HCT116 (cell line): ENCODE measurements around the gene MBNL2. TPM values are rescaled to one million over a fixed set of nuclear protein-coding genes. Genes with fewer than 3 reads are reported as not detected.

ENCODE experiments used
- ATAC-seq: fragments of 200-7000 bp; cut with Tn5 transposase; 2 replicates; pipeline ENCODE4 v1.9.1; 2020; ENCODE audit warnings: mild to moderate bottlenecking, moderate library complexity
- BruUV-seq: library from RNA; stranded (reverse); fragments of 400-500 nt; replicated peaks from 2 replicates; lab custom pipeline; 2021; lab: Mats Ljungman, UMichigan
- CTCF ChIA-PET: fragments of 300-600 bp; sonication (Branson Sonifier 250); formaldehyde crosslinking; loops from one replicate; lab custom pipeline; 2021; ENCODE audit warnings: antibody characterized with exemption; lab: Charles Lee
- POLR2A ChIA-PET: fragments of 300-600, 350-600 bp; sonication (Branson Sonifier 250); formaldehyde crosslinking; loops from one replicate; lab custom pipeline; 2021; ENCODE audit warnings: antibody characterized with exemption; lab: Charles Lee
- RAD21 ChIA-PET, 2 experiments: fragments of 300-600 bp; sonication (Branson Sonifier 250); formaldehyde crosslinking; loops; one replicate each; lab custom pipeline; 2023; ENCODE audit warnings: low total read pairs in 2 of 2; ENCODE audit not compliant: uncharacterized antibody in 2 of 2, unreplicated experiment in 2 of 2, low non-redundant PET in 1 of 2; lab: Charles Lee
- DNase-seq: peaks from one replicate; pipeline ENCODE4 v3.0.0-alpha.2; 2010; ENCODE audit warnings: low read depth, low spot score
- H2AFZ ChIP-seq: fragments of 200-600 bp; shearing (Covaris generic), sonication (generic); 2 replicates; pipeline ENCODE4 v1.6.1; 2017; ENCODE audit warnings: low read depth, mixed run types, mixed read lengths, antibody characterized with exemption, low read length; ENCODE audit not compliant: poor library complexity, severe bottlenecking
- H3K27ac ChIP-seq: 2 replicates; pipeline ENCODE4 v1.5.1; 2012; ENCODE audit warnings: low read depth, low read length
- H3K27me3 ChIP-seq: fragments of 200-600 bp; sonication (generic); 2 replicates; pipeline ENCODE4 v1.6.1; 2016; ENCODE audit warnings: mixed run types, low read length, mixed read lengths; ENCODE audit not compliant: insufficient read depth
- H3K36me3 ChIP-seq, 2 experiments: fragments of 200-500 bp in 1 of 2; fragments of 200-600 bp in 1 of 2; sonication (Bioruptor generic) in 1 of 2; sonication (generic) in 1 of 2; 2 replicates each; pipeline versions ENCODE4 v1.5.1 to v1.6.1; 2014 to 2016; ENCODE audit warnings: low read length in 2 of 2, inconsistent platforms in 1 of 2, mixed read lengths in 1 of 2, mixed run types in 1 of 2; ENCODE audit not compliant: insufficient read depth in 2 of 2, control insufficient read depth in 1 of 2
- H3K4me1 ChIP-seq, 2 experiments: fragments of 200-600 bp in 1 of 2; sonication (generic) in 1 of 2; 2 replicates each; pipeline versions ENCODE4 v1.5.1 to v1.6.1; 2012 to 2017; ENCODE audit warnings: low read length in 2 of 2, inconsistent platforms in 1 of 2, mild to moderate bottlenecking in 1 of 2, mixed read lengths in 1 of 2, mixed run types in 1 of 2, moderate library complexity in 1 of 2; ENCODE audit not compliant: insufficient read depth in 2 of 2, control insufficient read depth in 1 of 2
- H3K4me2 ChIP-seq: fragments of 200-600 bp; sonication (generic); 2 replicates; pipeline ENCODE4 v1.6.1; 2017; ENCODE audit warnings: mixed run types, low read length, mixed read lengths
- H3K4me3 ChIP-seq, 2 experiments: fragments of 200-600 bp in 1 of 2; sonication (generic) in 1 of 2; replicated peaks in 1 of 2; 2 replicates each; pipeline ENCODE4 v1.5.1; 2011 to 2016; ENCODE audit warnings: low read length in 2 of 2, control low read depth in 1 of 2, low read depth in 1 of 2, mild to moderate bottlenecking in 1 of 2, mixed read lengths in 1 of 2, mixed run types in 1 of 2
- H3K79me2 ChIP-seq: fragments of 200-600 bp; sonication (generic); 2 replicates; pipeline ENCODE4 v1.6.1; 2017; ENCODE audit warnings: mild to moderate bottlenecking, mixed run types, low read length, moderate library complexity, mixed read lengths; ENCODE audit not compliant: insufficient read depth
- H3K9ac ChIP-seq: fragments of 200-600 bp; sonication (generic); 2 replicates; pipeline ENCODE4 v1.6.1; 2016; ENCODE audit warnings: low read length, mixed read lengths
- H3K9me2 ChIP-seq: fragments of 200-600 bp; sonication (generic), shearing (Covaris generic); 2 replicates; pipeline ENCODE4 v1.6.1; 2017; ENCODE audit warnings: mixed run types, mild to moderate bottlenecking, moderate library complexity; ENCODE audit not compliant: insufficient read depth
- H3K9me3 ChIP-seq, 2 experiments: fragments of 200-500 bp in 1 of 2; fragments of 200-600 bp in 1 of 2; sonication (Bioruptor generic) in 1 of 2; sonication (generic) in 1 of 2; 2 replicates each; pipeline ENCODE4 v1.6.1; 2014 to 2017; ENCODE audit warnings: low read length in 2 of 2, mixed read lengths in 2 of 2, inconsistent platforms in 1 of 2, low read depth in 1 of 2, mild to moderate bottlenecking in 1 of 2, mixed run types in 1 of 2, moderate library complexity in 1 of 2; ENCODE audit not compliant: control insufficient read depth in 1 of 2, insufficient read depth in 1 of 2
- H4K20me1 ChIP-seq: fragments of 200-600 bp; sonication (generic), shearing (Covaris generic); 2 replicates; pipeline ENCODE4 v1.6.1; 2017; ENCODE audit warnings: mixed run types, mild to moderate bottlenecking, moderate library complexity; ENCODE audit not compliant: insufficient read depth
- CEBPB ChIP-seq: IDR thresholded peaks from 2 replicates; pipeline ENCODE4 v1.6.1; 2012; ENCODE audit warnings: low read depth
- ELF1 ChIP-seq: IDR thresholded peaks from 2 replicates; pipeline ENCODE4 v1.6.1; 2012; ENCODE audit warnings: low read depth, borderline replicate concordance
- EZH2phosphoT487 ChIP-seq: fragments of 200-600 bp; IDR thresholded peaks from 2 replicates; pipeline ENCODE4 v1.6.1; 2018; ENCODE audit warnings: antibody characterized with exemption, borderline replicate concordance
- FOSL1 ChIP-seq: IDR thresholded peaks from 2 replicates; pipeline ENCODE4 v1.6.1; 2012; ENCODE audit warnings: low read depth
- JUND ChIP-seq: IDR thresholded peaks from 2 replicates; pipeline ENCODE4 v1.6.1; 2012
- POLR2A ChIP-seq: IDR thresholded peaks from 2 replicates; pipeline ENCODE4 v1.7.0; 2011; ENCODE audit warnings: borderline replicate concordance; ENCODE audit not compliant: insufficient read depth, insufficient read length; ENCODE audit errors: extremely low read depth
- SIN3A ChIP-seq: IDR thresholded peaks from 2 replicates; pipeline ENCODE4 v1.6.1; 2012; ENCODE audit warnings: low read depth
- YY1 ChIP-seq: IDR thresholded peaks from 2 replicates; pipeline ENCODE4 v1.6.1; 2011; ENCODE audit warnings: low read length, low read depth, moderate library complexity, mild to moderate bottlenecking; ENCODE audit not compliant: insufficient replicate concordance; ENCODE audit errors: extremely low read depth
- intact Hi-C: fragments of 100-400 bp; cut with micrococcal nuclease; formaldehyde crosslinking; loops from 2 replicates; pipeline ENCODE4 v1.10.0; 2022
- total RNA-seq: library from RNA; stranded (reverse); gene quantifications from one replicate; pipeline ENCODE4 v1.2.1, GENCODE V29; 2021; ENCODE audit not compliant: unreplicated experiment
- TF ChIP-seq, protein P1 (sequence below): IDR thresholded peaks from 2 replicates; pipeline ENCODE4 v1.6.1; 2011; ENCODE audit warnings: mild to moderate bottlenecking, low read length, moderate library complexity; ENCODE audit not compliant: insufficient replicate concordance; ENCODE audit errors: extremely low read depth
- TF ChIP-seq, protein P2 (sequence below): IDR thresholded peaks from 2 replicates; pipeline ENCODE4 v1.6.1; 2012; ENCODE audit warnings: low read depth
- TF ChIP-seq, protein P3 (sequence below): IDR thresholded peaks from 2 replicates; pipeline ENCODE4 v1.6.1; 2012
- TF ChIP-seq, protein P4 (sequence below), 3 experiments: fragments of 200-600 bp in 1 of 3; sonication (generic) in 1 of 3; IDR thresholded peaks in 2 of 3; conservative IDR thresholded peaks in 1 of 3; 2 replicates each; pipeline ENCODE4 v1.5.1; 2012 to 2017; ENCODE audit warnings: low read depth in 2 of 3, low read length in 2 of 3, antibody characterized with exemption in 1 of 3, borderline replicate concordance in 1 of 3, control low read depth in 1 of 3, mild to moderate bottlenecking in 1 of 3, mixed read lengths in 1 of 3, mixed run types in 1 of 3, moderate library complexity in 1 of 3; ENCODE audit not compliant: insufficient read depth in 1 of 3

The MBNL2 gene
- total RNA-seq, 1 experiment from 2014 or later: 73.9 TPM

DNA sequence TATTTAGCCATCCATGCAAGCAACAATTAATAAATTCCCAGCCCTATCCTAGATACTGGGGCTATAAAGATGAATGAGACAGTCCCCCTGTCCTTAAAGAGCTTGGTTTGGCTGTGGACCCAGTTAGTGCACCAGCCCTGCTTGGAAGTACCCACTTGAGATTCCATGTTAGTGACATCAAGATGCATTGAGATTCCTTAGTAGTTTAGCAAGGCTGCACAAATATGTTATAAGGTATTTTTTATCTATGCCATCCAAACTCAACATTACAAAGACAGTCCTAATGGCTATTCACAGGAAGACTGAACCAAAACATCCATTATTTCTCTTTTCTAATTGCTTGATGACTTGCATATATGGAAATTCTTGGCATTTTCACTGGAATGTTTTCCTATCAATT is 163.0 kb downstream of the MBNL2 start:
- Histone ChIP-seq H3K27ac (no peak overlapping the region), H3K4me1 (no peaks in the 10 kb centered on the region), H3K36me3 (peaks cover 4 to 10% of the 10 kb centered on the region in 2 experiments; a peak in 1 of 4 replicates), H3K9me3 (no peaks in the 10 kb centered on the region), H3K27me3 (no peaks in the 10 kb centered on the region)
- POLR2A ChIA-PET: no interaction called here
- RAD21 ChIA-PET: no interaction called here
- no TSS peak for BruUV-seq
- no peak for DNase-seq
- TF ChIP-seq ELF1 (no peak), CEBPB (no peak), POLR2A (no peak)
- TF ChIP-seq, all 23 proteins: peak for 0
- H3K9me2 ChIP-seq: no peaks in the 10 kb centered on the region
- ATAC-seq: no peak
- H3K4me2 ChIP-seq: no peak overlapping the region
- no peak overlapping the region for H3K9ac ChIP-seq
- no peaks in the 10 kb centered on the region for H4K20me1 ChIP-seq
- no peak overlapping the region for H2AFZ ChIP-seq
- no peak overlapping the region for H3K4me3 ChIP-seq
- intact Hi-C loops: no loop called here
- CTCF ChIA-PET: no interaction called here
- no peaks in the 10 kb centered on the region for H3K79me2 ChIP-seq

DNA sequence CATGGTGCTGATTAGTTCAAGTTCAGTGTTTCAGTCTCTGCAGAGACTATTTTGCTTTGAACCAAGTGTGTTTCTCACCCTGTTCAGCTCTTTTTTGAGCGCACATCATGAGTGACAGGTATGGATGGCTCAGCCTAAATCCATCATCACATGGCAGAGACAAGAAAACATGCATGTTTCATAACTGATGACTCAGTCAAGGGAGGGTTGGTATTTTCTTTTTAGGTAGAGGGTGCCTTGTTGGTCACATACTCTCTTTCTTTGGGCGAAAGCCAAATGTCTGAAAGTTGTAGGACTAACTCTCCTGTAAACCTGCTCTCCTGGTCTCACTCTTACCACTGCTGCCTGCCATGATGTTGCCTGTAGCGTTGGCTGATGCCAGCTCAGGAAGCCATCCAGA is 163.7 kb downstream of the MBNL2 start:
- Histone ChIP-seq H3K9me2 (no peaks in the 10 kb centered on the region), H2AFZ (no peak overlapping the region), H3K9ac (no peak overlapping the region), H3K79me2 (no peaks in the 10 kb centered on the region), H3K4me2 (no peak overlapping the region), H3K4me1 (no peaks in the 10 kb centered on the region), H3K27me3 (no peaks in the 10 kb centered on the region), H3K27ac (no peak overlapping the region), H4K20me1 (no peaks in the 10 kb centered on the region), H3K4me3 (no peak overlapping the region), H3K36me3 (peaks cover 4 to 10% of the 10 kb centered on the region in 2 experiments; a peak in 1 of 4 replicates), H3K9me3 (no peaks in the 10 kb centered on the region)
- intact Hi-C loops: no loop called here
- ATAC-seq (no peak), DNase-seq (no peak)
- CTCF ChIA-PET: no interaction called here
- BruUV-seq: no TSS peak
- POLR2A ChIA-PET: no interaction called here
- RAD21 ChIA-PET: no interaction called here
- no peak for TF ChIP-seq SIN3A
- no peak for TF ChIP-seq YY1
- TF ChIP-seq, protein P1, sequence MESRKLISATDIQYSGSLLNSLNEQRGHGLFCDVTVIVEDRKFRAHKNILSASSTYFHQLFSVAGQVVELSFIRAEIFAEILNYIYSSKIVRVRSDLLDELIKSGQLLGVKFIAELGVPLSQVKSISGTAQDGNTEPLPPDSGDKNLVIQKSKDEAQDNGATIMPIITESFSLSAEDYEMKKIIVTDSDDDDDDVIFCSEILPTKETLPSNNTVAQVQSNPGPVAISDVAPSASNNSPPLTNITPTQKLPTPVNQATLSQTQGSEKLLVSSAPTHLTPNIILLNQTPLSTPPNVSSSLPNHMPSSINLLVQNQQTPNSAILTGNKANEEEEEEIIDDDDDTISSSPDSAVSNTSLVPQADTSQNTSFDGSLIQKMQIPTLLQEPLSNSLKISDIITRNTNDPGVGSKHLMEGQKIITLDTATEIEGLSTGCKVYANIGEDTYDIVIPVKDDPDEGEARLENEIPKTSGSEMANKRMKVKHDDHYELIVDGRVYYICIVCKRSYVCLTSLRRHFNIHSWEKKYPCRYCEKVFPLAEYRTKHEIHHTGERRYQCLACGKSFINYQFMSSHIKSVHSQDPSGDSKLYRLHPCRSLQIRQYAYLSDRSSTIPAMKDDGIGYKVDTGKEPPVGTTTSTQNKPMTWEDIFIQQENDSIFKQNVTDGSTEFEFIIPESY: no peak
- no peak for TF ChIP-seq FOSL1
- no peak for TF ChIP-seq EZH2phosphoT487
- TF ChIP-seq, protein P2, sequence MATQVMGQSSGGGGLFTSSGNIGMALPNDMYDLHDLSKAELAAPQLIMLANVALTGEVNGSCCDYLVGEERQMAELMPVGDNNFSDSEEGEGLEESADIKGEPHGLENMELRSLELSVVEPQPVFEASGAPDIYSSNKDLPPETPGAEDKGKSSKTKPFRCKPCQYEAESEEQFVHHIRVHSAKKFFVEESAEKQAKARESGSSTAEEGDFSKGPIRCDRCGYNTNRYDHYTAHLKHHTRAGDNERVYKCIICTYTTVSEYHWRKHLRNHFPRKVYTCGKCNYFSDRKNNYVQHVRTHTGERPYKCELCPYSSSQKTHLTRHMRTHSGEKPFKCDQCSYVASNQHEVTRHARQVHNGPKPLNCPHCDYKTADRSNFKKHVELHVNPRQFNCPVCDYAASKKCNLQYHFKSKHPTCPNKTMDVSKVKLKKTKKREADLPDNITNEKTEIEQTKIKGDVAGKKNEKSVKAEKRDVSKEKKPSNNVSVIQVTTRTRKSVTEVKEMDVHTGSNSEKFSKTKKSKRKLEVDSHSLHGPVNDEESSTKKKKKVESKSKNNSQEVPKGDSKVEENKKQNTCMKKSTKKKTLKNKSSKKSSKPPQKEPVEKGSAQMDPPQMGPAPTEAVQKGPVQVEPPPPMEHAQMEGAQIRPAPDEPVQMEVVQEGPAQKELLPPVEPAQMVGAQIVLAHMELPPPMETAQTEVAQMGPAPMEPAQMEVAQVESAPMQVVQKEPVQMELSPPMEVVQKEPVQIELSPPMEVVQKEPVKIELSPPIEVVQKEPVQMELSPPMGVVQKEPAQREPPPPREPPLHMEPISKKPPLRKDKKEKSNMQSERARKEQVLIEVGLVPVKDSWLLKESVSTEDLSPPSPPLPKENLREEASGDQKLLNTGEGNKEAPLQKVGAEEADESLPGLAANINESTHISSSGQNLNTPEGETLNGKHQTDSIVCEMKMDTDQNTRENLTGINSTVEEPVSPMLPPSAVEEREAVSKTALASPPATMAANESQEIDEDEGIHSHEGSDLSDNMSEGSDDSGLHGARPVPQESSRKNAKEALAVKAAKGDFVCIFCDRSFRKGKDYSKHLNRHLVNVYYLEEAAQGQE: no peak
- no peak for TF ChIP-seq JUND
- TF ChIP-seq POLR2A: no peak
- TF ChIP-seq, protein P3, sequence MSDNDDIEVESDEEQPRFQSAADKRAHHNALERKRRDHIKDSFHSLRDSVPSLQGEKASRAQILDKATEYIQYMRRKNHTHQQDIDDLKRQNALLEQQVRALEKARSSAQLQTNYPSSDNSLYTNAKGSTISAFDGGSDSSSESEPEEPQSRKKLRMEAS: no peak
- TF ChIP-seq, protein P4, sequence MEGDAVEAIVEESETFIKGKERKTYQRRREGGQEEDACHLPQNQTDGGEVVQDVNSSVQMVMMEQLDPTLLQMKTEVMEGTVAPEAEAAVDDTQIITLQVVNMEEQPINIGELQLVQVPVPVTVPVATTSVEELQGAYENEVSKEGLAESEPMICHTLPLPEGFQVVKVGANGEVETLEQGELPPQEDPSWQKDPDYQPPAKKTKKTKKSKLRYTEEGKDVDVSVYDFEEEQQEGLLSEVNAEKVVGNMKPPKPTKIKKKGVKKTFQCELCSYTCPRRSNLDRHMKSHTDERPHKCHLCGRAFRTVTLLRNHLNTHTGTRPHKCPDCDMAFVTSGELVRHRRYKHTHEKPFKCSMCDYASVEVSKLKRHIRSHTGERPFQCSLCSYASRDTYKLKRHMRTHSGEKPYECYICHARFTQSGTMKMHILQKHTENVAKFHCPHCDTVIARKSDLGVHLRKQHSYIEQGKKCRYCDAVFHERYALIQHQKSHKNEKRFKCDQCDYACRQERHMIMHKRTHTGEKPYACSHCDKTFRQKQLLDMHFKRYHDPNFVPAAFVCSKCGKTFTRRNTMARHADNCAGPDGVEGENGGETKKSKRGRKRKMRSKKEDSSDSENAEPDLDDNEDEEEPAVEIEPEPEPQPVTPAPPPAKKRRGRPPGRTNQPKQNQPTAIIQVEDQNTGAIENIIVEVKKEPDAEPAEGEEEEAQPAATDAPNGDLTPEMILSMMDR (IDR thresholded peaks at IDR 0.05 in 2 of 3, conservative IDR thresholded peaks at IDR 0.05 in 1 of 3; ENCODE audit: borderline replicate concordance in 1 of 3, insufficient read depth in 1 of 3, low read depth in 2 of 3, low read length in 2 of 3): no peak
- no peak for TF ChIP-seq CEBPB
